Measurements from ENCODE around the gene IRX1. TPM values are rescaled to one million over a fixed set of nuclear protein-coding genes. Genes with fewer than 3 reads are reported as not detected.

Gene IRX1
- total RNA-seq, 1 donor from 2014 or later, result not detected

DNA sequence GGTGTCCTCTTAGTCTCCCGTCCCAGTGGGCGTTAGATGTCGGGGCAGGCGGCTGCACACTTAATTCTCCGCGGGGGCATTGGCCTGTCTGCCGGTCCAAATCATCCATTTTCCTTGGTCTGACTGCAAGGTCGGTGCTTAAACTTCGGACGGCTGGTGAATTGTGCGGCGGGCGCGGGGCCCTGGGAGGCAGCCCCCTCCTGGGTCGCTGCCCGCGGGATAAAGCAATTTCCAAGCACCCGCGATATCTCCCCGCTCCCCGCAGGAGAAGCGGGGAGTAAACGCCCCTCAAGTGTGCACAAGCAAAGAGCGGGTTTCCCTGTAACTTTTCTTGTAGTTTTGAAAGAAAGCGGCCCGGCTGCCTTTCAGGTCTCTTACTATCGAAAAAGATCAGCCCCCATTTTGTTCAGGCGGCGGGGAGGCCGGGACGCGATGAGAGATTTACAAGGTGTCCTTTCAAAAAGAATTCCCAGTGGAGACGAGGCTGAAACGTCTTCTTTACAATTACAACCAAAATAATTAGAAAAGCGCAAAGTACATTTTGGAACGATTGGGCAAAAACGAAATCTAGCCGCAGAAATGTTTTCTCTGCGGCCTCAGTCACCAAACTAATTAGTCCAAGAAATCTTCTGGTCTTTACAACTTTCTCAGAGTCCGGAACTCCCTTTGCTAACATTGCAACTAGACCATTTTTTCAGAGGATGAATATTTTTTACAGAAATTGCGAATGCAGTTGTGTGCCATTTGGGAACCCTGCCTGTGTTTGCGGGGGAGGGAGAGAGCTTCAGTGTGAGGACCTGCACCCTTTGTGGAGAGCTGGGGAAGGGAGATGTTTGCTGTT is 1.8 kb downstream of the IRX1 start:
- TF ChIP-seq CTCF (IDR thresholded peaks at IDR 0.05; ENCODE audit: unreplicated experiment), result no peak
- no peak for DNase-seq (ENCODE audit: low spot score)
- peaks cover 13% of the 10 kb centered on the region for H3K4me1 Mint-ChIP-seq (ENCODE audit: unreplicated experiment)
- no peak overlapping the region for H3K27ac Mint-ChIP-seq (ENCODE audit: unreplicated experiment)
- peaks cover 35% of the 10 kb centered on the region for H3K27me3 Mint-ChIP-seq (ENCODE audit: unreplicated experiment)
- peaks cover 6% of the 10 kb centered on the region for H3K9me3 Mint-ChIP-seq (ENCODE audit: unreplicated experiment)
- peaks cover 8% of the 10 kb centered on the region for H3K36me3 Mint-ChIP-seq (ENCODE audit: low read depth, unreplicated experiment)
- H3K4me3 Mint-ChIP-seq (ENCODE audit: unreplicated experiment), result peak overlapping the region; percentile 11

DNA sequence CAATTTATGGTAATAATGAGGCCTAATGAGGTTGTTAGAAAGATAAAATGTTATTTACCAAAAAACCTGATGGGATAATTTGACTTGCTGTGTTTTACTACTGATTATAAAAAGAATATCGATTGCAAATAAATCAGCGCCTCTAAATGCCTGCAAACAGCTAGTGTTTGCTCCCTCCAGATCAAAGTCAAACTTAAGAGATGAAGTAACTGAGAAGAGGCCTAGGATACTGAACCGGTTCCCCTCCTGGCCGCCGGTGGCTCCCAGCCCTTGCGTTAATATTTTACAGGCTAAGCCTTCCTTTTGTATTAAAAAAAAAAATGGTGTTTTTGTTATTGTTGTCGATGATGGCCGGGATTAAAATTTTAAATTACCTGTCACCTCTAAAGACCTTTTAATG is 2.6 kb downstream of the IRX1 start:
- peaks cover 34% of the 10 kb centered on the region for H3K27me3 Mint-ChIP-seq (ENCODE audit: unreplicated experiment)
- no peak for DNase-seq (ENCODE audit: low spot score)
- H3K9me3 Mint-ChIP-seq (ENCODE audit: unreplicated experiment), result peaks cover 8% of the 10 kb centered on the region
- no peak overlapping the region for H3K4me3 Mint-ChIP-seq (ENCODE audit: unreplicated experiment)
- TF ChIP-seq CTCF (IDR thresholded peaks at IDR 0.05; ENCODE audit: unreplicated experiment), result no peak
- H3K27ac Mint-ChIP-seq (ENCODE audit: unreplicated experiment), result no peak overlapping the region
- peaks cover 13% of the 10 kb centered on the region for H3K4me1 Mint-ChIP-seq (ENCODE audit: unreplicated experiment)
- H3K36me3 Mint-ChIP-seq (ENCODE audit: low read depth, unreplicated experiment), result peaks cover 8% of the 10 kb centered on the region

GRCh38 chr5:3598769-3599211 is 3.2 kb downstream of the IRX1 start:
- Mint-ChIP-seq H3K27me3 (ENCODE audit: unreplicated experiment) (peaks cover 30% of the 10 kb centered on the region), H3K9me3 (ENCODE audit: unreplicated experiment) (peaks cover 10% of the 10 kb centered on the region), H3K4me1 (ENCODE audit: unreplicated experiment) (peaks cover 10% of the 10 kb centered on the region), H3K36me3 (ENCODE audit: low read depth, unreplicated experiment) (peaks cover 8% of the 10 kb centered on the region), H3K27ac (ENCODE audit: unreplicated experiment) (no peak overlapping the region), H3K4me3 (ENCODE audit: unreplicated experiment) (no peak overlapping the region)
- TF ChIP-seq CTCF (IDR thresholded peaks at IDR 0.05; ENCODE audit: unreplicated experiment), result no peak
- no peak for DNase-seq (ENCODE audit: low spot score)

- H3K27me3 Mint-ChIP-seq (ENCODE audit: unreplicated experiment), result peaks cover 25% of the 10 kb centered on the region
Measured at GRCh38 chr5:3599226-3600105, 3.8 kb downstream of the IRX1 start.

More at GRCh38 chr5:3599226-3600105, 3.8 kb downstream of the IRX1 start:
- Mint-ChIP-seq H3K4me1 (ENCODE audit: unreplicated experiment) (peaks cover 8% of the 10 kb centered on the region), H3K36me3 (ENCODE audit: low read depth, unreplicated experiment) (peaks cover 10% of the 10 kb centered on the region), H3K9me3 (ENCODE audit: unreplicated experiment) (peaks cover 10% of the 10 kb centered on the region), H3K27ac (ENCODE audit: unreplicated experiment) (no peak overlapping the region), H3K4me3 (ENCODE audit: unreplicated experiment) (peak overlapping the region; percentile 71)
- DNase-seq (ENCODE audit: low spot score), result peak; percentile 64
- peak; percentile 33 for TF ChIP-seq CTCF (IDR thresholded peaks at IDR 0.05; ENCODE audit: unreplicated experiment)

Measured in endothelial cell (in vitro differentiated cells).